ENCODE measurements around the gene ASB18. TPM values are rescaled to one million over a fixed set of nuclear protein-coding genes. Genes with fewer than 3 reads are reported as not detected.
A peak's percentile ranks its signal among the peaks of the same experiment; 100 is the strongest.

Gene ASB18
- polyA plus RNA-seq, 1 donor from 2014 or later: not detected

DNA sequence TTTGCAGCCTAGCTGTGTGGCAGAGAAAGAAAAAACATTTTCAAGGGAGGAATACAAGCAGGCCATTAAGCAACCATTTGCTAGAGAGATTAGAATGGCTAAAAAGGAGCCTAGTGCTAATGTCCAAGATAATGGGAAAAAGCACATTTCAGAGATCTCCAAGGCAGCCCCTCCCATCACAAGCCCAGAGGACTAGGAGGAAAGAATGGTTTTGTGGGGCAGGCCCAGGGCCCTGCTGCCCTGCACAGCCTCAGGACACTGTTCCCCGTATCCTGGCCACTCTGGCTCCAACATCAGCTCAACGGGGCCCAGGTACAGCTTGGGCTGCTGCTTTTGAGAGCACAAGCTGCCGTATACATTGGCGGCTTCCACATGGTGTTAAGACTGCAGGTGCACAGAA is 79.5 kb downstream of the ASB18 start:
- H3K9me3 Mint-ChIP-seq: peaks cover 4 to 12% (median 5%) of the 10 kb centered on the region in 3 donors
- peaks cover 2% of the 10 kb centered on the region for H3K36me3 Mint-ChIP-seq
- H3K4me3 Mint-ChIP-seq: no peak overlapping the region
- H3K27me3 Mint-ChIP-seq: peaks cover 28% of the 10 kb centered on the region
- H3K4me1 Mint-ChIP-seq: peaks cover 0 to 1% (median 0%) of the 10 kb centered on the region in 3 donors
- no peak overlapping the region for H3K27ac Mint-ChIP-seq

GRCh38 chr2:236180831-236181453 is 83.3 kb downstream of the ASB18 start:
- H3K4me3 Mint-ChIP-seq: no peak overlapping the region
- H3K9me3 Mint-ChIP-seq: peaks cover 4 to 7% (median 5%) of the 10 kb centered on the region in 3 donors
- peaks cover 0 to 2% (median 0%) of the 10 kb centered on the region in 3 donors for H3K4me1 Mint-ChIP-seq
- H3K36me3 Mint-ChIP-seq: peaks cover 1% of the 10 kb centered on the region
- H3K27ac Mint-ChIP-seq: no peak overlapping the region
- H3K27me3 Mint-ChIP-seq: peaks cover 39% of the 10 kb centered on the region

DNA sequence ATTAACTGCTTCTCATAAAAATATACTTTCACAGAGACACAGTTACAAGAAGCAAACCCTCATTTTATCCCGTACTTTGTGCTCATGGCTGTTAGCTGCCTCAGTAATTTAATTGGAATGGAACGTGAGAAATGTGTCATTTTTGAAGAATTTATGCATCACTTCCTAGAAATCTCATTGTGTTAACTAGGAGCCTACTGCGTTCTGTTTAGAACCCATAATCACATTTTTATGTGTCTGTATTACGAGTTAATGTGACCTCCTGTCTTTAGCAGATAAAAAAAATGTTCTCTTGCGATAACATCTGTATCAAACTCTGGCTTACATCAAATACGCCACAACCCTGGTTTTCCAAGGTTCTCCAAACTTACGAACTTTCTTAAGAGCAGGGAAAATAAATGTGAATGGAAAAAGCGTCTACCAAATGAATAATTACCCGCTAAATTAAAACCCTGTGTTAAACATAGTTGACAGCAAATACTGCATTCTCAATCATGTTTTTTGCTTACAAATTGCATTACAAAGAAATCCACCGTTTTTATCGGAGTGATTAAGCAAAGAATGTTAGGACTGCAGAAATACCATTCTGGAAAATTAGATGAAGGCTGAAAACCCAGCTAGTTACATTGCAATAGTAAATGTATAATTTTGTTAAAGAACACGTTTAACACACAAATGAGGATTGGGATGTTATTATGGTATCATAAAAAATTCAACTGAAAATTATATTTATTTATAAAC is 84.0 kb downstream of the ASB18 start:
- H3K27ac Mint-ChIP-seq: no peak overlapping the region
- H3K4me3 Mint-ChIP-seq: no peak overlapping the region
- peaks cover 1% of the 10 kb centered on the region for H3K36me3 Mint-ChIP-seq
- peaks cover 2 to 5% (median 2%) of the 10 kb centered on the region in 3 donors for H3K9me3 Mint-ChIP-seq
- peaks cover 41% of the 10 kb centered on the region for H3K27me3 Mint-ChIP-seq
- peaks cover 0 to 4% (median 0%) of the 10 kb centered on the region in 3 donors for H3K4me1 Mint-ChIP-seq

- Mint-ChIP-seq H3K27me3 (peaks cover 43% of the 10 kb centered on the region), H3K4me1 (peaks cover 0 to 4% (median 0%) of the 10 kb centered on the region in 3 donors), H3K36me3 (peaks cover 1% of the 10 kb centered on the region), H3K27ac (no peak overlapping the region), H3K4me3 (no peak overlapping the region), H3K9me3 (peaks cover 0 to 2% (median under 1%) of the 10 kb centered on the region in 3 donors)
These were observed 84.8 kb downstream of the ASB18 start for GRCh38 chr2:236179236-236180075.

- H3K4me1 Mint-ChIP-seq: peaks cover 0 to 4% (median 0%) of the 10 kb centered on the region in 3 donors
- no peak overlapping the region for H3K27ac Mint-ChIP-seq
- peaks cover 0 to 2% (median 0%) of the 10 kb centered on the region in 3 donors for H3K9me3 Mint-ChIP-seq
- H3K27me3 Mint-ChIP-seq: peaks cover 47% of the 10 kb centered on the region
- H3K4me3 Mint-ChIP-seq: no peak overlapping the region
- peaks cover 1% of the 10 kb centered on the region for H3K36me3 Mint-ChIP-seq
These were observed 85.3 kb downstream of the ASB18 start for GRCh38 chr2:236178890-236179235.

DNA sequence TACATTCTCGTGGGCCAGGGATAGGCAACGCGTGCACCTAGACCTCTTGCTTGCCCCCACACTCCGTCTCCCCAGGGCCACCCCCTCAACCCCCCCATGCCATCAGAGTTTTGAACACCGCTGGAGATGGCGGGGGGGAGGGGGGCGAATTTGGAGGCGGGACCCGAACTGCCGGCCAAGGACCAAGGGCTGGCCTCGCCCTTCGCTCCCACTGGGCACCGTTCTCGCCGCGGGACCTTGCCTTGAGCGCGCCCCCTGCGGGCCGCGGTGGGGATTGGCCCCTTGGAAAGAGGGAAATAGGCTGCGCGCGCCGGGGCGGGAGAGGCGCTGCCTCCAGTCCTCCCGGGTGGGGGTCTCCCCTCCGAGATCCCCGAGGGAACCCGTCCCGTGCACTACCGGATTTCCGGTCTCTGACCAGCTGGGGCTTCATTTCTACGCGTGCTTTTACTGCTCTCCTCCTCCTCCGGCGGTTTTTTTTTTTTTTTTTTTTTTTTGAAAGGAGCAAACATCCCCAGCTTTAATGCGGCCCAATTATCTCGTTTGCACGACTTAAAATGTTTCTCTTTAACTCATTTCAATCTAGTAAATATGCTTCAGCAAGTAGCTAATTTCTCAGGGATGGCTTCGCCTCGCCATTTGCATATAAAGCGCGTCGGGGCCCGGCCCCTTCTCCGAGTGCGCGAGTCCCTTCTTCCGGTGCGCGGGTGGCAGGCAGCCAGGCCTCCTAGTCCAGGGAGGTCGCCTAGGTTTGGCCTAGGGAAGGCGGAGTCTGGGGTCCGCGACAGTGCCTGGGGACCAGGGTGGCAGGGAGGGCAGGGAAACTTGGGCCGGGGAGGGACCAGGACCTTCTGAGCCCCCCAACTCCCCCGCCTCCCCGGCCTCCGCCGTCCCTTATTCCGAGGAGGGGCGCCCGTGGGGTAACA is 86.0 kb downstream of the ASB18 start:
- peaks cover 1% of the 10 kb centered on the region for H3K36me3 Mint-ChIP-seq
- no peak overlapping the region for H3K27ac Mint-ChIP-seq
- H3K4me3 Mint-ChIP-seq: peak overlapping the region in 1 of 4 donors; percentile 66
- H3K27me3 Mint-ChIP-seq: peaks cover 48% of the 10 kb centered on the region
- H3K9me3 Mint-ChIP-seq: no peaks in the 10 kb centered on the region
- peaks cover 0 to 4% (median 0%) of the 10 kb centered on the region in 3 donors for H3K4me1 Mint-ChIP-seq

- peaks cover 0 to 4% (median 0%) of the 10 kb centered on the region in 3 donors for H3K4me1 Mint-ChIP-seq
- H3K27me3 Mint-ChIP-seq: peaks cover 44% of the 10 kb centered on the region
- no peak overlapping the region for H3K27ac Mint-ChIP-seq
- H3K36me3 Mint-ChIP-seq: peaks cover 1% of the 10 kb centered on the region
- peak overlapping the region in 1 of 4 donors; percentile 12 for H3K4me3 Mint-ChIP-seq
- no peaks in the 10 kb centered on the region for H3K9me3 Mint-ChIP-seq
These were observed 86.6 kb downstream of the ASB18 start for GRCh38 chr2:236177604-236177966.

GRCh38 chr2:236176951-236177350 is 87.3 kb downstream of the ASB18 start:
- Mint-ChIP-seq H3K27me3 (peaks cover 48% of the 10 kb centered on the region), H3K4me3 (no peak overlapping the region), H3K4me1 (peaks cover 0 to 4% (median 2%) of the 10 kb centered on the region in 3 donors), H3K36me3 (peaks cover 1% of the 10 kb centered on the region), H3K9me3 (no peaks in the 10 kb centered on the region), H3K27ac (no peak overlapping the region)

DNA sequence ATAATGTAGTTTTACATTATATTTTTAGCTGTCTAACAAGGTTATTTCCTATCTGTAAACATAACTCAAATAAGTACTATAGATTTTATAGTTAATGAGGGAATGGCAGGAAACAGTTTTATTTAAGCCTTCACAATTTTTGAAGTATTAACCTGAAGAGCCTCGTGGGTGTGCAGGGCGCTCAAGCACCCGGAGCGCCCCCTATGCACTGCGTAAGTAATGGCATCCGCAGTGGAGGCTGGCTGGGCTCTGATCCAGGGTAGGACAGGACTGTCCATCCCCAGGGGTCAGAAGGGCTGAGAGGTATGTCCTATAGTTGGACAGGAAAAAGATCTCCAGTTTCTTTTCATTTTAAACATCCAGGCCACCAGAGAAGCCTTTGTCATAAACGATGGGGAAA is 87.8 kb downstream of the ASB18 start:
- H3K36me3 Mint-ChIP-seq: peaks cover 1% of the 10 kb centered on the region
- H3K4me3 Mint-ChIP-seq: no peak overlapping the region
- no peaks in the 10 kb centered on the region for H3K9me3 Mint-ChIP-seq
- peaks cover 45% of the 10 kb centered on the region for H3K27me3 Mint-ChIP-seq
- H3K4me1 Mint-ChIP-seq: peaks cover 0 to 4% (median 3%) of the 10 kb centered on the region in 3 donors
- H3K27ac Mint-ChIP-seq: no peak overlapping the region

- Mint-ChIP-seq H3K4me3 (no peak overlapping the region), H3K27me3 (peaks cover 45% of the 10 kb centered on the region), H3K27ac (peak overlapping the region in 1 of 3 donors; percentile 16), H3K36me3 (peaks cover 1% of the 10 kb centered on the region), H3K9me3 (no peaks in the 10 kb centered on the region), H3K4me1 (peaks cover 0 to 4% (median 3%) of the 10 kb centered on the region in 3 donors)
These were observed 88.6 kb downstream of the ASB18 start for GRCh38 chr2:236175548-236176150.

DNA sequence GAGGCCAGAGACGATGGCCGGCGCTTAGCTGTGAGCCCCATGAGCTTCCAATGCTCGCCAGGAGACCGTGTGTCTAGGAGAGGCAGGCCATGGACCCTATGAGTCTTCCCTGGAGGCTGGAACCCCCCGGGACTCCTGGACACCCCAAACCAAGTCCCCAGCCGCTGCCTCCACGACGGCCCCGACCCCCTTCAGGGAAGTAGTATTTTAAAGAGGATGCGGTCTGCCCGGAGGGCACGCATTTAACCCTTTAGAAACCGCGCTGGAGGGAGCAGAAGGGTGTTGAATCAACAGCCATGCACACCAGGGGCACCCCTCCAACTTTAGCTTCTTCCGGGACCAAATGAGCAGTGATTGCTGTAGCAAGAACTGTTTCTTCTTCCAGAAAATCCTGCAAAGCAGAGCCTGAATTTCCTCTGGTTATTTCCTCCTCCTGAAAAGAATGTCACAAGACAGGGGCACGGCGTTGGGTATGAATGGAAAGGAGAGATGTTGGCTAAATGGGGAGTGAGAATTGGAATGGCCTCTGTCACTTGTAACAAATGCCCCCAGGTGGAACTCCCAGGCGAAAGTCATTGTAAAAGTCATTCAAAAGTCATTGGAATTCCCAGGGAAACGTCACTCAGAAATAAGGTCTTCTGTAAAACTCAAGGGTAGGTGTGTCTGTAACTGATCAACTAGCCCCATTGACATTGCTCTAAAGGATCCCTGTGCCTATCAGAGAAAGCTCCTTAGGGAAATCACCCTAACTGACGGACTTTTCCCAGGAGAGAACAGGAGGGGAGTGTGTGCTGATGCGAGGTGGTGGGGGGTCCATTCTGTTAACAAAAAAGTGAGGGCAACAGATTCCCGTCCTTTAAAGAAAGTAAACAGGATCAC is 90.2 kb downstream of the ASB18 start:
- Mint-ChIP-seq H3K36me3 (peaks cover 1% of the 10 kb centered on the region), H3K4me1 (peaks cover 0 to 3% (median 3%) of the 10 kb centered on the region in 3 donors), H3K27ac (peak overlapping the region in 1 of 3 donors; percentile 32), H3K27me3 (peaks cover 52% of the 10 kb centered on the region), H3K9me3 (no peaks in the 10 kb centered on the region), H3K4me3 (no peak overlapping the region)

DNA sequence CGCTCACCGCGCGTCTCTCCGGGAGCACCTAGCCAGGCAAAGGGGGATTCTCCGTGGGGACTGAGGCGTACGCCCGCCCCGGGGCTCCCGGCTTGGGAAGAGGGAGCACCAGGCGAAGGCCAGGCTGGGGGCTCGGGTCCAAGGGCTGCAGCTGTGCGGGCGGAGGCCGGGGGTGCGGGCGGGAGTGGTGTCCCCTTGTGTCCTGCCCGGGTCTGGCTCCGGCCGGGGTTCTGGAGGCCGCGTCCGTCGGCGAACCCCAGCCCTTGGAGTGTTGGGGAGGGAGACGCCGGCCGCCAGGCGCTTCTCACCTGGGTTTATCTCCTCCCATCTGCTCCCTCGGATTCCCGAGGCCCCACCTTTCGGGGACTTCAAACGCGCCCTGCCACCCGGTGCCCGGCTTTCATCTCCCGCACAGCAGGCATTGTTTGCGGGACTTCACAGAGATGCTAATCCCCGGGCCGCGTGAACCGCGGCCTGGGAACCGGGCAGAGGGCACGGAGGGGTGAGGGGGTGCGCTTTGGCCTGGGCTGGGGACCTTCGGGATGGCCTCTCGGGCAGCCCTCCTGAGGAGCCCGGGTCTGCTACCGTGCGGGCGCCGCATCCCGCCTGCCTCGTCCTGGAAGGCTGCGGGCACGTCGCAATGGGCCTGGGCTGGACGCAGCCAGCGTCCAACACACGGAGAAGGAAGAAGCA is 91.0 kb downstream of the ASB18 start:
- H3K36me3 Mint-ChIP-seq: peaks cover 1% of the 10 kb centered on the region
- H3K4me1 Mint-ChIP-seq: peaks cover 0 to 3% (median 3%) of the 10 kb centered on the region in 3 donors
- H3K27ac Mint-ChIP-seq: peak overlapping the region in 1 of 3 donors; percentile 32
- H3K4me3 Mint-ChIP-seq: no peak overlapping the region
- peaks cover 49% of the 10 kb centered on the region for H3K27me3 Mint-ChIP-seq
- H3K9me3 Mint-ChIP-seq: no peaks in the 10 kb centered on the region
